Measurements from ENCODE around the gene PITPNC1.

DNA sequence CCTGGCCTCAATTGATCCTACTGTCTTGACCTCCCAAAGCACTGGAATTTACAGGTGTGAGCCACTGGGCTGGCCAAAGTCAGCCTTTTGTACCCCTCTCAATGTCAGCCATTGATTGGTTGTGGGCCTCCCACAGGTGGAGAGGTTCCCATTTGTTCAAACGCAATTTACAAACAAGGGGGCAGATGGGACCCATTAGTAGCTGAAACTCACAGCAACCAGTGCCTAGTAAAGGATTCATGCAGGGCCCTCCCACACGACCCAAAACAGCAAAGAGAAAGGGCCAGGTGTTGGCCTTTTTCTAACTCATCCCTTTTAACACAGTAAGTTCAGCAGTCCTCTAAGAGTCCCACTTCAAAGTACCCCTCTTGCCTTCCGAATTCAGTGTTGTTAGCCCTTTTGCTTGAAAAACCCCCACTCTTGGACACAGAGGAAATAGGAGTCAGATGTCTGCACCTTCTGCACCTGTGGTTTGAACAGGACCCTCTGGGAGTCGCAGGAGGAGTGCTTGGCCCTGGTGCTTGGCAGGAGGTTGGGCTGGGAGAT lies 89.2 kb downstream of the PITPNC1 start:
- TF ChIP-seq CTCF (IDR thresholded peaks at IDR 0.05; ENCODE audit: low read length) (no peak), EZH2 (optimal IDR thresholded peaks at IDR 0.05; ENCODE audit: low read depth, low read length) (no peak), EZH2phosphoT487 (IDR thresholded peaks at IDR 0.05; ENCODE audit: low read length) (no peak)
